ENCODE results near the gene ITPR3. TPM values are rescaled to one million over a fixed set of nuclear protein-coding genes. Genes with fewer than 3 reads are reported as not detected.
A peak's percentile ranks its signal among the peaks of the same experiment; 100 is the strongest.

ITPR3 gene
- total and polyA plus RNA-seq, 4 donors, result 6.0 to 11.9 (median 8.7) TPM

DNA sequence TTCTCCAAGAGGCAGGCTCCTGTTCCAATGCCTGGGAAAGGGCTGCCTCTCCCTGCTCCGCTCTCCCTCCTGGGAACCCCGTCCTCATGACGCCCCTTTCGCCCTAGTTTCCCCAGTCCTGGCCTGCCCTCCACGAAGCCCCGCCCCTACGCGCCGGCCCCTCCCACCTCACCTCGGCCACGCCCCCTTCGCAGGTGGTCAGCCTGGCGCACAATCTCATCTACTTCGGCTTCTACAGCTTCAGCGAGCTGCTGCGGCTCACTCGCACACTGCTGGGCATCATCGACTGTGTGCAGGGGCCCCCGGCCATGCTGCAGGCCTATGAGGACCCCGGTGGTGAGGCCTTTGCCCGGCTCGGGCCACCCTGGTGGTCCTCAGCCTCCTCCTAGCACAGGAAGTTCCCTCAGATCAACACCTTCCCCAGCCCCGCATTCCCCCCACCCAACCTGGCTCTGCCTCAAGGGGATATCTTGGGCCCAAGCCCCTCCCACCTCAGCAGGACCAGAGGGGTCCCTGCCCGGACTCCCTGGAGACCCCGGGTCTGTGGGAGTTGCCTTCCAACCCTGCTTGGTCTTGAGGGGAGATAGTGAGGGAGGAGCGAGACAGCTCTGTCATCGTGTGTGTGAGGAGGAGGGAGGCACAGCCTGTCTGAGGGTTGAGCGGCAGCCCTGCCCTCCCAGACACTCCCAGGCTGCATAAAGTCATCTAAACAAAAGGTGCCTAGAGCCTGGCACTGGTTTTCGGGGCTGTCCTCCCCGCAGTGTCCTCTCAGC is 50.0 kb downstream of the ITPR3 start:
- WGBS (ENCODE audit: insufficient coverage), result 43% methylated on average over 30 of the region's 30 CpGs

GRCh38 chr6:33671744-33672072 is 50.6 kb downstream of the ITPR3 start:
- Histone ChIP-seq H3K27ac (ENCODE audit: low read depth, low read length) (no peak overlapping the region), H3K9me3 (ENCODE audit: control insufficient read depth, insufficient read depth, low read length) (no peaks in the 10 kb centered on the region), H3K36me3 (ENCODE audit: control insufficient read depth, insufficient read depth, low read length) (peaks cover 11% of the 10 kb centered on the region), H3K4me1 (ENCODE audit: control insufficient read depth, insufficient read depth, low read length) (peaks cover 12% of the 10 kb centered on the region), H3K4me3 (ENCODE audit: low read depth, low read length) (no peak overlapping the region), H3K27me3 (ENCODE audit: control insufficient read depth, insufficient read depth, low read length) (no peaks in the 10 kb centered on the region)
- 86% methylated on average over 2 of the region's 3 CpGs for WGBS (ENCODE audit: insufficient coverage)
- no peak for DNase-seq (ENCODE audit: low read depth in 4 of 6, low spot score in 6 of 6)

More for the DNA sequence above, 50.0 kb downstream of the ITPR3 start:
- Histone ChIP-seq H3K4me1 (ENCODE audit: control insufficient read depth, insufficient read depth, low read length) (peaks cover 12% of the 10 kb centered on the region), H3K4me3 (ENCODE audit: low read depth, low read length) (no peak overlapping the region), H3K36me3 (ENCODE audit: control insufficient read depth, insufficient read depth, low read length) (peaks cover 11% of the 10 kb centered on the region), H3K27me3 (ENCODE audit: control insufficient read depth, insufficient read depth, low read length) (no peaks in the 10 kb centered on the region), H3K9me3 (ENCODE audit: control insufficient read depth, insufficient read depth, low read length) (no peaks in the 10 kb centered on the region), H3K27ac (ENCODE audit: low read depth, low read length) (no peak overlapping the region)
- no peak for DNase-seq (ENCODE audit: low read depth in 4 of 6, low spot score in 6 of 6)

DNA sequence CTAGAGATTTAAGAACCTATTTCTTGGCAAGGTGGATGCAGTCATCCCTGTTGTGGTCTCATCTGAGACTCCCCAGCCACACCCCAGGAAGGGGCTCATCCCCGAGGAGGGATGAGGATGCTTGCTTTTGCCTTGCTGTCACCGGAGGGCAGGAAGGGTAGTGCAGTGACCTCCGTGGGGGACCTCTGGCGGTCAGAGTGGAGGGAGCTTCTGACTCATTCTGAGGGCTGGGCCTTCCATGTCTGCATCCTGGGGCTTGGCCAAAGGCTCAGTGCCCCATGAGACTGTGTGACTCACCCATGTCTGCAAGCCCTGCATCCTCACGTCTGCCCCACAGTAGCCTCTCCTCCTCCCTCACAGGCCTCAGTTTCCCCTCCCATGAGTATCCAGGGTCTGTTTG is 51.7 kb downstream of the ITPR3 start:
- 75% methylated on average over 4 of the region's 5 CpGs for WGBS (ENCODE audit: insufficient coverage)
- H3K4me1 ChIP-seq (ENCODE audit: control insufficient read depth, insufficient read depth, low read length), result peaks cover 12% of the 10 kb centered on the region
- no peaks in the 10 kb centered on the region for H3K9me3 ChIP-seq (ENCODE audit: control insufficient read depth, insufficient read depth, low read length)
- no peak overlapping the region for H3K27ac ChIP-seq (ENCODE audit: low read depth, low read length)
- DNase-seq (ENCODE audit: low read depth in 4 of 6, low spot score in 6 of 6), result no peak
- H3K4me3 ChIP-seq (ENCODE audit: low read depth, low read length), result no peak overlapping the region
- peaks cover 6% of the 10 kb centered on the region for H3K36me3 ChIP-seq (ENCODE audit: control insufficient read depth, insufficient read depth, low read length)
- no peaks in the 10 kb centered on the region for H3K27me3 ChIP-seq (ENCODE audit: control insufficient read depth, insufficient read depth, low read length)

GRCh38 chr6:33673851-33674250 is 52.7 kb downstream of the ITPR3 start:
- Histone ChIP-seq H3K4me3 (ENCODE audit: low read depth, low read length) (no peak overlapping the region), H3K4me1 (ENCODE audit: control insufficient read depth, insufficient read depth, low read length) (peaks cover 12% of the 10 kb centered on the region), H3K9me3 (ENCODE audit: control insufficient read depth, insufficient read depth, low read length) (no peaks in the 10 kb centered on the region), H3K27ac (ENCODE audit: low read depth, low read length) (no peak overlapping the region), H3K27me3 (ENCODE audit: control insufficient read depth, insufficient read depth, low read length) (no peaks in the 10 kb centered on the region), H3K36me3 (ENCODE audit: control insufficient read depth, insufficient read depth, low read length) (peaks cover 5% of the 10 kb centered on the region)
- WGBS (ENCODE audit: insufficient coverage), result 24% methylated on average over 2 of the region's 7 CpGs
- peak in 2 of 6 donors; percentile 48 to 62 for DNase-seq (ENCODE audit: low read depth in 4 of 6, low spot score in 6 of 6)

DNA sequence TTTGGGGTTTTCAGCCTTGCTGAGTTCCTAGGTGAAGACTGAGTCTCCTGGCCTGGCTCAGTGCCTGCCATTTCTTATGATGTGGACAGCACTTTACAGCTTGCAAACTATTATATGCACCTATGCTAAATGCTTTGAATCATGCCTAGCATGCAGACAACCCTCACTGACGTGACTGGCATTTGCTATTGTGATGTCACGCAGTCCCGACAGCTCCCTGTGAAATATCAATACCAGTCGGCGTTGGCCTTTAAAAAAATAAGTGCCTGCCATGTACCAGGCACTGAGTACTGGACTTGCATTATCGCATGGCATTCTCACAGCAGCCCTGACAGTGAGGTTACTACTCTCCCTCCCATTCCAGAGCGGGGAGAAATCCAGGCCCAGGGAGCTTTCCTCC is 54.8 kb downstream of the ITPR3 start:
- Histone ChIP-seq H3K27me3 (ENCODE audit: control insufficient read depth, insufficient read depth, low read length) (no peaks in the 10 kb centered on the region), H3K4me1 (ENCODE audit: control insufficient read depth, insufficient read depth, low read length) (peaks cover 18% of the 10 kb centered on the region), H3K27ac (ENCODE audit: low read depth, low read length) (no peak overlapping the region), H3K9me3 (ENCODE audit: control insufficient read depth, insufficient read depth, low read length) (no peaks in the 10 kb centered on the region), H3K4me3 (ENCODE audit: low read depth, low read length) (no peak overlapping the region), H3K36me3 (ENCODE audit: control insufficient read depth, insufficient read depth, low read length) (peaks cover 6% of the 10 kb centered on the region)
- peak in 1 of 6 donors; percentile 35 for DNase-seq (ENCODE audit: low read depth in 4 of 6, low spot score in 6 of 6)
- 89% methylated on average over 7 of the region's 7 CpGs for WGBS (ENCODE audit: insufficient coverage)

- Histone ChIP-seq H3K36me3 (ENCODE audit: control insufficient read depth, insufficient read depth, low read length) (peaks cover 5% of the 10 kb centered on the region), H3K9me3 (ENCODE audit: control insufficient read depth, insufficient read depth, low read length) (no peaks in the 10 kb centered on the region), H3K27me3 (ENCODE audit: control insufficient read depth, insufficient read depth, low read length) (no peaks in the 10 kb centered on the region), H3K4me1 (ENCODE audit: control insufficient read depth, insufficient read depth, low read length) (peaks cover 18% of the 10 kb centered on the region), H3K4me3 (ENCODE audit: low read depth, low read length) (no peak overlapping the region), H3K27ac (ENCODE audit: low read depth, low read length) (no peak overlapping the region)
- 92% methylated on average over 15 of the region's 15 CpGs for WGBS (ENCODE audit: insufficient coverage)
- DNase-seq (ENCODE audit: low read depth in 4 of 6, low spot score in 6 of 6), result no peak
Observed at GRCh38 chr6:33676416-33677142, 55.5 kb downstream of the ITPR3 start.

DNA sequence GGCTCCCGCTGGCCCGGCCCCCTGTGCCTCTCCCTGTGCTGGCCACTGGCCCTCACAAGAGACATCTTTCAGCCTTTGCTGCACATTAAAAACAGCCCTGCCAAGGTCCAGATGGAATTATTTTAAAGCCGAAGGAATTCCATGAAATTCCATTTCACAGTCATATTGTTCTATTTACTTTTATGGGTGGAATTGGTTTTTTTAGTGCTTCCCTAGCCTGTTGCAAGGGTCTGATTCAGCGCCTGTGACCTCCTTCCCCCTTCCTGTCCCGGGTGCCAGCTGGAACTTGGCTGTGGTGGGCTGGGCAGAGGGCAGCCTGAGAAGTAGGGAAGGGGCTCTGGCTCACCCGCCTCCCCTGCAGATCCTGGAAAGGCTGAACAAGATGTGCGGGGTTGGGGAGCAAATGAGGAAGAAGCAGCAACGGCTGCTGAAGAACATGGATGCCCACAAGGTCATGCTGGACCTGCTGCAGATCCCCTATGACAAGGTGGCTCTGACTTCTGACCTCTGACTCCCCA is 56.1 kb downstream of the ITPR3 start:
- Histone ChIP-seq H3K4me3 (ENCODE audit: low read depth, low read length) (no peak overlapping the region), H3K27me3 (ENCODE audit: control insufficient read depth, insufficient read depth, low read length) (no peaks in the 10 kb centered on the region), H3K9me3 (ENCODE audit: control insufficient read depth, insufficient read depth, low read length) (no peaks in the 10 kb centered on the region), H3K36me3 (ENCODE audit: control insufficient read depth, insufficient read depth, low read length) (peaks cover 5% of the 10 kb centered on the region), H3K27ac (ENCODE audit: low read depth, low read length) (no peak overlapping the region), H3K4me1 (ENCODE audit: control insufficient read depth, insufficient read depth, low read length) (peaks cover 18% of the 10 kb centered on the region)
- WGBS (ENCODE audit: insufficient coverage), result 81% methylated on average over 5 of the region's 8 CpGs
- DNase-seq (ENCODE audit: low read depth in 4 of 6, low spot score in 6 of 6), result no peak

DNA sequence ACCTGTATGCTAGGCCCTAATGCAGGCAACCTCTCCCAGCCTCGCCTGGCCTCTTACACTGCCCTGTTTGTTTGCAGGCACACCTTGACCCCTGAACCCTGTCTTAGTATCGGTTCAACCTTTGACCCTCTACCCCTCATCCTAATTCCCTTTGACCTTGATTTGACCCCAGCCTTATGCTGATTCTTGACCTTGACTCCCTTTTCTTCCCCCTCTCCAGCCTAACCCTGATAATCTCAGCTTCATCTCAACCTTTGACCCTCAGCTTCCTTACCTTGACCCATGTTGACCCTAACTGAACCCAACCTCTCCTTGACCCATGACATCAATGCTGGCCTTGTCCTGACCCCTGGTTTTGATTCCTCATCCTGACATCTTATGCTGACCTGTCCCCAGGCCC is 56.6 kb downstream of the ITPR3 start:
- Histone ChIP-seq H3K4me1 (ENCODE audit: control insufficient read depth, insufficient read depth, low read length) (peaks cover 18% of the 10 kb centered on the region), H3K27me3 (ENCODE audit: control insufficient read depth, insufficient read depth, low read length) (no peaks in the 10 kb centered on the region), H3K9me3 (ENCODE audit: control insufficient read depth, insufficient read depth, low read length) (no peaks in the 10 kb centered on the region), H3K4me3 (ENCODE audit: low read depth, low read length) (no peak overlapping the region), H3K27ac (ENCODE audit: low read depth, low read length) (no peak overlapping the region), H3K36me3 (ENCODE audit: control insufficient read depth, insufficient read depth, low read length) (peaks cover 5% of the 10 kb centered on the region)
- DNase-seq (ENCODE audit: low read depth in 4 of 6, low spot score in 6 of 6), result no peak
- 96% methylated on average over 2 of the region's 2 CpGs for WGBS (ENCODE audit: insufficient coverage)

GRCh38 chr6:33678233-33678931 is 57.3 kb downstream of the ITPR3 start:
- Histone ChIP-seq H3K4me1 (ENCODE audit: control insufficient read depth, insufficient read depth, low read length) (peaks cover 24% of the 10 kb centered on the region), H3K27ac (ENCODE audit: low read depth, low read length) (no peak overlapping the region), H3K27me3 (ENCODE audit: control insufficient read depth, insufficient read depth, low read length) (no peaks in the 10 kb centered on the region), H3K36me3 (ENCODE audit: control insufficient read depth, insufficient read depth, low read length) (peaks cover 5% of the 10 kb centered on the region), H3K4me3 (ENCODE audit: low read depth, low read length) (no peak overlapping the region), H3K9me3 (ENCODE audit: control insufficient read depth, insufficient read depth, low read length) (no peaks in the 10 kb centered on the region)
- 83% methylated on average over 21 of the region's 24 CpGs for WGBS (ENCODE audit: insufficient coverage)
- DNase-seq (ENCODE audit: low read depth in 4 of 6, low spot score in 6 of 6), result no peak
